ENCODE data around the gene CD8A.
A peak's percentile ranks its signal among the peaks of the same experiment; 100 is the strongest.
"Not testable (repeated sequence)": the region's sequence is repeated elsewhere in the genome, so short reads cannot be mapped to it uniquely, and the experiment has no call there.

Gene CD8A

GRCh38 chr2:86790676-86791572 lies at the start of gene CD8A:
Gene CD8A, minus strand, starts transcription at chr2:86790913. Its CDS starts 88 bp downstream, at chr2:86790825.
- TF ChIP-seq, protein P1, sequence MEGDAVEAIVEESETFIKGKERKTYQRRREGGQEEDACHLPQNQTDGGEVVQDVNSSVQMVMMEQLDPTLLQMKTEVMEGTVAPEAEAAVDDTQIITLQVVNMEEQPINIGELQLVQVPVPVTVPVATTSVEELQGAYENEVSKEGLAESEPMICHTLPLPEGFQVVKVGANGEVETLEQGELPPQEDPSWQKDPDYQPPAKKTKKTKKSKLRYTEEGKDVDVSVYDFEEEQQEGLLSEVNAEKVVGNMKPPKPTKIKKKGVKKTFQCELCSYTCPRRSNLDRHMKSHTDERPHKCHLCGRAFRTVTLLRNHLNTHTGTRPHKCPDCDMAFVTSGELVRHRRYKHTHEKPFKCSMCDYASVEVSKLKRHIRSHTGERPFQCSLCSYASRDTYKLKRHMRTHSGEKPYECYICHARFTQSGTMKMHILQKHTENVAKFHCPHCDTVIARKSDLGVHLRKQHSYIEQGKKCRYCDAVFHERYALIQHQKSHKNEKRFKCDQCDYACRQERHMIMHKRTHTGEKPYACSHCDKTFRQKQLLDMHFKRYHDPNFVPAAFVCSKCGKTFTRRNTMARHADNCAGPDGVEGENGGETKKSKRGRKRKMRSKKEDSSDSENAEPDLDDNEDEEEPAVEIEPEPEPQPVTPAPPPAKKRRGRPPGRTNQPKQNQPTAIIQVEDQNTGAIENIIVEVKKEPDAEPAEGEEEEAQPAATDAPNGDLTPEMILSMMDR (IDR thresholded peaks at IDR 0.05; ENCODE audit: control insufficient read depth, extremely low read depth, insufficient read depth), result no peak
- no peak for DNase-seq (ENCODE audit: low read depth)
- H3K4me3 ChIP-seq (ENCODE audit: low read depth, low read length), result no peak within 1 kb of the TSS

DNA sequence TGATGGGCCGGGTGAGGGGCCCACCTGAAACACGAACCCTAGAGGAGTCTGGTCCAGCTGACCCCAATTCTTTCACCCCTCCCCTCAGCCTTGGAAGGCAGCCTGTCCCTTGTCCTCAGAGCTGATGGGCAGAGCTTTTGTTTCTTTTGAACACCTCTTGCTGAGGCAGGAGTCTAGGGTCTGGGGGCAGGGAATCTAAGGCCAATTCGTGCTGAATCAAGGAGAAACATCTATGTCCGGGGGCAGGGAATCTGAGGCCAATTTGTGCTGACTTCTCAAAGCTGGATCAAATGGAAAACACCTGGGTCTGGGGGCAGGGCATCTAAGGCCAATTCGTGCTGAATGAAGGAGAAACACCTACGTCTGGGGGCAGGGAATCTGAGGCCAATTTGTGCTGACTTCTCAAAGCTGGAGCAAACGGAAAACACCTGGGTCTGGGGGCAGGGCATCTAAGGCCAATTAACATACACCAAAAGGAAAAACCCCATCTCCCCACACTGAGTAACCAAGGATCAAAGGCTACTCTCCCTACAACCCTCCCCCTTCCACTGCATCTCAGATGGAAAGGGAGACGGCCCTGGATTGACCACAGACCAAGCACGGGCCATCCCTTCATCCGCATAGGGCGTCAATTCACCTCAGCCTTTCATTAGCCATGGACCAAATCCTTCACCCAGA lies 49.3 kb upstream of the CD8A start:
- H3K4me3 ChIP-seq (ENCODE audit: low read depth, low read length); DNase-seq (ENCODE audit: low read depth): not testable (repeated sequence)

- DNase-seq (ENCODE audit: low read depth); H3K4me3 ChIP-seq (ENCODE audit: low read depth, low read length): not testable (repeated sequence)
Observed at GRCh38 chr2:86839455-86839854, 48.7 kb upstream of the CD8A start.

- not testable (repeated sequence) for H3K4me3 ChIP-seq (ENCODE audit: low read depth, low read length); DNase-seq (ENCODE audit: low read depth)
Observed at GRCh38 chr2:86837714-86838113, 47.0 kb upstream of the CD8A start.

- peak; percentile 6 for DNase-seq (ENCODE audit: low read depth)
- not testable (repeated sequence) for H3K4me3 ChIP-seq (ENCODE audit: low read depth, low read length)
Observed at GRCh38 chr2:86836915-86837695, 46.4 kb upstream of the CD8A start.

GRCh38 chr2:86835548-86835889 lies 44.8 kb upstream of the CD8A start:
- not testable (repeated sequence) for H3K4me3 ChIP-seq (ENCODE audit: low read depth, low read length); DNase-seq (ENCODE audit: low read depth)

GRCh38 chr2:86833315-86833714 lies 42.6 kb upstream of the CD8A start:
- no peak for DNase-seq (ENCODE audit: low read depth)
- TF ChIP-seq, protein P1 (IDR thresholded peaks at IDR 0.05; ENCODE audit: control insufficient read depth, extremely low read depth, insufficient read depth), result no peak
- H3K4me3 ChIP-seq (ENCODE audit: low read depth, low read length), result no peak overlapping the region

DNA sequence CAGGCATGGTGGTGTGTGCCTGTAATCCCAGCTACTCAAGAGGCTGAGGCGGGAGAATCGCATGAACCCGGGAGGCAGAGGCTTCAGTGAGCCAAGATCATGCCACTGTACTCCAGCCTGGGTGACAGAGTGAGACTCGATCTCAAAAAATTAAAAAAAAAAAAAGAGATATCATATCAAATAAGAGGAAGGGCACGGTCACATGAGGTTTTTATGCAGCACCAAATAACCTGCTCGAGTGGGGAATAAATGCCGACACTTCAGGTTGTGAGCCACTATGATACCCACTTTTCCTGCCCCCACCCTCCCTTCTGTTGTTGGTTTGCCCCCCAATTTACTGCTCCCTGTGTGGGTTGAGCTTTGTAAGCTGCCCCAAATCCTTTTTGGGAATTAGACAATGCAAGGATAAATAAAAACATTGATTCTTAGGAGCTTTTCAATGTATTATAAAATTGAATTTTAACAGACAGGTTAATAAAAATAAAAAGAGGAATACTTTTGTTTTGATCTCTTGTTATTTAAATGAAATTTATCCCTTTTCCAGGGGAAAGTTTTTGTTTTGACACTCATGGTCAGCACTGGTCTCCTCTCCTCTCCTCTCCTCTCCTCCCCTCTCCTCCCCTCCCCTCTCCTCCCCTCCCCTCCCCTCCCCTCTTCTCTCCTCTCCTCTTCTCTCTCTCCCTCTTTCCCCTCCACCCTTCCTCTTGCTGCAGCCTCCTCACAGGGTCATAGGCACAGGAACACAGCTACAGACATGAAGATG lies 41.8 kb upstream of the CD8A start:
- no peak for DNase-seq (ENCODE audit: low read depth)
- H3K4me3 ChIP-seq (ENCODE audit: low read depth, low read length), result no peak overlapping the region
- TF ChIP-seq, protein P1 (IDR thresholded peaks at IDR 0.05; ENCODE audit: control insufficient read depth, extremely low read depth, insufficient read depth), result no peak

DNA sequence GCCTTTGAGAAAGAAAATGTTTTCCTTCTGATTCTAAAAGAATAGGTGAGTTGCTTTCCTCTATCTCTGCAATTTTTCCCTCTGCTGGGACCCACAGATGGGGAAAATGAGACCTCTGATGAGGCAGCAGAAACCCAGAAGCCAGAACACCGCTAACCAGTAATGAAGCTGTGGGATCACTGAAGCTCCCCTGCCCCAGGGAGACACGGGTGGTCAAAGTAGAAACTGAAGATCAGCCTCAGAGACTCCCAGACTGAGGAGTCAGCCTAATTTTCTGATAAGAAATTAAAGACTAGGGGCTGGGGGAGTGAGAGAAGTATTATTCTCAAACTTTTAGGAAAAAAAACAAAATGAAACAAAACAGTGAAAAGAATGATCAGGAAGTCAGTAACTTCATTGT lies 40.8 kb upstream of the CD8A start:
- TF ChIP-seq, protein P1 (IDR thresholded peaks at IDR 0.05; ENCODE audit: control insufficient read depth, extremely low read depth, insufficient read depth), result no peak
- no peak for DNase-seq (ENCODE audit: low read depth)
- no peak overlapping the region for H3K4me3 ChIP-seq (ENCODE audit: low read depth, low read length)
